Loucy (cell line): ENCODE data around the gene KRTAP10-8.
"Not testable (repeated sequence)": the region's sequence is repeated elsewhere in the genome, so short reads cannot be mapped to it uniquely, and the experiment has no call there.

Experiments
- H2AFZ ChIP-seq: fragments of 200-600 bp; sonication (generic); 2 replicates; pipeline ENCODE4 v1.6.0; 2016; ENCODE audit warnings: antibody characterized with exemption, mild to moderate bottlenecking, low read length, moderate library complexity
- H3F3A ChIP-seq: fragments of 200-600 bp; 2 replicates; pipeline ENCODE4 v1.6.0; 2016; ENCODE audit warnings: antibody characterized with exemption, low read depth, mild to moderate bottlenecking
- H3K27me3 ChIP-seq: fragments of 200-600 bp; sonication (generic); 2 replicates; pipeline ENCODE4 v1.6.1; 2014; ENCODE audit warnings: low read length, mild to moderate bottlenecking; ENCODE audit not compliant: insufficient read depth, poor library complexity, severe bottlenecking
- H3K36me3 ChIP-seq: fragments of 200-600 bp; sonication (generic); 2 replicates; pipeline ENCODE4 v1.6.1; 2016; ENCODE audit warnings: low read length; ENCODE audit not compliant: insufficient read depth
- H3K4me1 ChIP-seq: fragments of 200-600 bp; sonication (generic); 2 replicates; pipeline ENCODE4 v1.5.1; 2014; ENCODE audit warnings: low read length, mild to moderate bottlenecking; ENCODE audit not compliant: insufficient read depth, poor library complexity, severe bottlenecking
- H3K4me2 ChIP-seq: fragments of 200-600 bp; sonication (generic); 2 replicates; pipeline ENCODE4 v1.6.0; 2014; ENCODE audit warnings: antibody characterized with exemption, low read length, low read depth, mild to moderate bottlenecking; ENCODE audit not compliant: poor library complexity, severe bottlenecking
- H3K4me3 ChIP-seq: fragments of 200-600 bp; sonication (generic); 2 replicates; pipeline ENCODE4 v1.5.1; 2014; ENCODE audit warnings: low read length, mild to moderate bottlenecking, mixed read lengths; ENCODE audit not compliant: poor library complexity, severe bottlenecking
- H3K79me2 ChIP-seq: fragments of 200-600 bp; sonication (generic); 2 replicates; pipeline ENCODE4 v1.6.1; 2014; ENCODE audit warnings: low read length; ENCODE audit not compliant: insufficient read depth
- H3K9ac ChIP-seq: fragments of 200-600 bp; sonication (generic); 2 replicates; pipeline ENCODE4 v1.6.0; 2014; ENCODE audit warnings: mild to moderate bottlenecking, low read depth, low read length, moderate library complexity; ENCODE audit not compliant: poor library complexity, severe bottlenecking
- H3K9me2 ChIP-seq: fragments of 200-600 bp; sonication (generic); replicated peaks from 2 replicates; pipeline ENCODE4 v1.6.1; 2016; ENCODE audit warnings: low read depth, low read length, mixed read lengths
- H3K9me3 ChIP-seq: fragments of 200-600 bp; sonication (generic); 2 replicates; pipeline ENCODE4 v1.6.1; 2014; ENCODE audit warnings: mild to moderate bottlenecking, antibody characterized with exemption, low read length, low read depth; ENCODE audit not compliant: insufficient read depth
- H4K20me1 ChIP-seq: fragments of 200-600 bp; sonication (generic); 2 replicates; pipeline ENCODE4 v1.6.0; 2014; ENCODE audit warnings: antibody characterized with exemption, low read length, mild to moderate bottlenecking; ENCODE audit not compliant: insufficient read depth, poor library complexity, severe bottlenecking
- CTCF ChIP-seq: fragments of 200-600 bp; sonication (generic); conservative IDR thresholded peaks from 2 replicates; pipeline ENCODE4 v1.5.1; 2014; ENCODE audit warnings: mild to moderate bottlenecking, antibody characterized with exemption, low read length
- EZH2phosphoT487 ChIP-seq: fragments of 200-600 bp; IDR thresholded peaks from 2 replicates; pipeline ENCODE4 v1.6.1; 2018; ENCODE audit warnings: antibody characterized with exemption, mild to moderate bottlenecking, moderate library complexity, borderline replicate concordance

KRTAP10-8 gene

GRCh38 chr21:44606495-44606894 lies 5.4 kb upstream of the KRTAP10-8 start:
- H2AFZ ChIP-seq: no peak overlapping the region
- H3K27me3 ChIP-seq: no peaks in the 10 kb centered on the region
- no peaks in the 10 kb centered on the region for H4K20me1 ChIP-seq
- no peaks in the 10 kb centered on the region for H3K79me2 ChIP-seq
- no peaks in the 10 kb centered on the region for H3K4me1 ChIP-seq
- H3K9me3 ChIP-seq: peaks cover 8% of the 10 kb centered on the region; the same call in 1 of the 2 replicates
- H3K9me2 ChIP-seq: no peaks in the 10 kb centered on the region
- no peak overlapping the region for H3K9ac ChIP-seq
- H3K4me3 ChIP-seq: no peak overlapping the region
- no peaks in the 10 kb centered on the region for H3K36me3 ChIP-seq
- H3F3A ChIP-seq: no peaks in the 10 kb centered on the region
- no peak overlapping the region for H3K4me2 ChIP-seq
- TF ChIP-seq CTCF (no peak), EZH2phosphoT487 (no peak)

- Histone ChIP-seq H4K20me1 (no peaks in the 10 kb centered on the region), H3F3A (no peaks in the 10 kb centered on the region), H3K4me3 (no peak overlapping the region), H3K27me3 (no peaks in the 10 kb centered on the region), H3K4me1 (no peaks in the 10 kb centered on the region), H3K9ac (no peak overlapping the region), H3K79me2 (no peaks in the 10 kb centered on the region), H3K9me2 (no peaks in the 10 kb centered on the region), H3K4me2 (no peak overlapping the region), H3K36me3 (no peaks in the 10 kb centered on the region), H2AFZ (no peak overlapping the region), H3K9me3 (peaks cover 13% of the 10 kb centered on the region; the same call in 1 of the 2 replicates)
- TF ChIP-seq CTCF (no peak), EZH2phosphoT487 (no peak)
Observed at GRCh38 chr21:44609193-44609592, 2.7 kb upstream of the KRTAP10-8 start.

GRCh38 chr21:44610157-44610843 lies 1.6 kb upstream of the KRTAP10-8 start:
- H3K9me2 ChIP-seq, H3K79me2 ChIP-seq, H3K4me2 ChIP-seq, H3K27me3 ChIP-seq, H3K36me3 ChIP-seq, H4K20me1 ChIP-seq, H3K4me3 ChIP-seq, H3F3A ChIP-seq, H3K4me1 ChIP-seq, H2AFZ ChIP-seq, H3K9ac ChIP-seq: not testable (repeated sequence)
- H3K9me3 ChIP-seq: peaks cover 13% of the 10 kb centered on the region; the same call in 1 of the 2 replicates

- no peaks in the 10 kb centered on the region for H3K36me3 ChIP-seq
- H3K4me1 ChIP-seq: no peaks in the 10 kb centered on the region
- H2AFZ ChIP-seq: no peak overlapping the region
- no peaks in the 10 kb centered on the region for H4K20me1 ChIP-seq
- H3K9ac ChIP-seq: no peak overlapping the region
- H3K9me2 ChIP-seq: no peaks in the 10 kb centered on the region
- H3K4me2 ChIP-seq: no peak overlapping the region
- peaks cover 13% of the 10 kb centered on the region; the same call in 1 of the 2 replicates for H3K9me3 ChIP-seq
- H3F3A ChIP-seq: no peaks in the 10 kb centered on the region
- H3K4me3 ChIP-seq: no peak overlapping the region
- no peaks in the 10 kb centered on the region for H3K79me2 ChIP-seq
- TF ChIP-seq CTCF: no peak
- TF ChIP-seq EZH2phosphoT487: no peak
- H3K27me3 ChIP-seq: no peaks in the 10 kb centered on the region
Observed at GRCh38 chr21:44611551-44611950, 328 bp upstream of the KRTAP10-8 start.
